Measurements from ENCODE around the gene ZNF454. TPM values are rescaled to one million over a fixed set of nuclear protein-coding genes. Genes with fewer than 3 reads are reported as not detected.

ZNF454 gene
- polyA plus RNA-seq, 2 of the 4 experiments (the other 2 are of a cell fraction) = not detected

GRCh38 chr5:178984145-178985072 lies 43.4 kb downstream of the ZNF454 start:
- ChIA-PET POLR2A (no interaction called here), CTCF (no interaction called here)
- Histone ChIP-seq H3K4me3 (no peak overlapping the region), H3K4me1 (no peaks in the 10 kb centered on the region), H3K4me2 (no peak overlapping the region), H3K9me3 (peaks cover 24% of the 10 kb centered on the region), H3K27ac (no peak overlapping the region)
- TF ChIP-seq HOXB5 (CRISPR knock-in tag; IDR thresholded peaks at IDR 0.05) (no peak), POLR2AphosphoS2 (conservative IDR thresholded peaks at IDR 0.05; ENCODE audit: low read length) (no peak), HOXB13 (CRISPR knock-in tag; IDR thresholded peaks at IDR 0.05; ENCODE audit: low read depth) (no peak)
- ATAC-seq (no peak), FAIRE-seq (no peak), DNase-seq (ENCODE audit: low read depth in 1 of 2, low spot score in 1 of 2) (no peak)
- 41% methylated on average over 37 of the region's 37 CpGs for whole genome bisulfite sequencing (ENCODE audit: missing lambda C conversion rate)

GRCh38 chr5:178986326-178986960 lies 45.4 kb downstream of the ZNF454 start:
- CTCF ChIA-PET = no interaction called here
- Histone ChIP-seq H3K27ac (no peak overlapping the region), H3K4me1 (no peaks in the 10 kb centered on the region), H3K4me2 (no peak overlapping the region), H3K4me3 (no peak overlapping the region), H3K9me3 (peaks cover 26% of the 10 kb centered on the region)
- TF ChIP-seq EHMT2 (IDR thresholded peaks at IDR 0.05; ENCODE audit: low read depth) = no peak
- TF ChIP-seq TP53 (CRISPR knock-in tag; IDR thresholded peaks at IDR 0.05) = no peak
- no peak for TF ChIP-seq HOXA7 (CRISPR knock-in tag; IDR thresholded peaks at IDR 0.05)
- TF ChIP-seq RFX5 (IDR thresholded peaks at IDR 0.05) = no peak
- TF ChIP-seq HES2 (IDR thresholded peaks at IDR 0.05) = no peak
- POLR2A ChIA-PET = no interaction called here
- DNase-seq (ENCODE audit: low read depth in 1 of 2, low spot score in 1 of 2) = no peak
- no peak for FAIRE-seq
- WGBS (ENCODE audit: missing lambda C conversion rate) = 71% methylated on average over 36 of the region's 43 CpGs
- no peak for ATAC-seq

GRCh38 chr5:178988436-178989220 lies 47.6 kb downstream of the ZNF454 start:
- TF ChIP-seq RAD21 (conservative IDR thresholded peaks at IDR 0.05 in 1 of 2, IDR thresholded peaks at IDR 0.05 in 1 of 2) (no peak), MAX (IDR thresholded peaks at IDR 0.05) (no peak), NFE2L2 (conservative IDR thresholded peaks at IDR 0.05; ENCODE audit: low read length) (no peak), KDM5A (IDR thresholded peaks at IDR 0.05) (no peak), REST (IDR thresholded peaks at IDR 0.05) (no peak), CHD2 (IDR thresholded peaks at IDR 0.05; ENCODE audit: low read length, partially characterized antibody) (no peak)
- TF ChIP-seq, protein P1, sequence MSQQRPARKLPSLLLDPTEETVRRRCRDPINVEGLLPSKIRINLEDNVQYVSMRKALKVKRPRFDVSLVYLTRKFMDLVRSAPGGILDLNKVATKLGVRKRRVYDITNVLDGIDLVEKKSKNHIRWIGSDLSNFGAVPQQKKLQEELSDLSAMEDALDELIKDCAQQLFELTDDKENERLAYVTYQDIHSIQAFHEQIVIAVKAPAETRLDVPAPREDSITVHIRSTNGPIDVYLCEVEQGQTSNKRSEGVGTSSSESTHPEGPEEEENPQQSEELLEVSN (IDR thresholded peaks at IDR 0.05; ENCODE audit: borderline replicate concordance, low read depth) = no peak
- Histone ChIP-seq H3K4me1 (no peaks in the 10 kb centered on the region), H3K27ac (no peak overlapping the region), H3K4me2 (no peak overlapping the region), H3K4me3 (no peak overlapping the region), H3K9me3 (peaks cover 24% of the 10 kb centered on the region)
- FAIRE-seq (no peak), DNase-seq (ENCODE audit: low read depth in 1 of 2, low spot score in 1 of 2) (no peak), ATAC-seq (no peak)
- 61% methylated on average over 19 of the region's 27 CpGs for WGBS (ENCODE audit: missing lambda C conversion rate)
- ChIA-PET POLR2A (no interaction called here), CTCF (no interaction called here)

All from A549 (cell line).